GM12891 (cell line): ENCODE measurements around the gene CA10.

Experiments
- POLR2A ChIP-seq: IDR thresholded peaks from 2 replicates; pipeline ENCODE4 v1.6.1; 2011; ENCODE audit warnings: low read depth, low read length, control low read depth
- POU2F2 ChIP-seq: IDR thresholded peaks from 2 replicates; pipeline ENCODE4 v1.6.1; 2011; ENCODE audit warnings: low read depth, mild to moderate bottlenecking, control low read depth, low read length, moderate library complexity

GRCh38 chr17:51718983-51719382 lies 439.5 kb downstream of the CA10 start:
- TF ChIP-seq POU2F2 (no peak), POLR2A (no peak)
